Sigmoid colon (tissue), 4 donors: Measurements from ENCODE around the gene FAM193A.

Experiments
- EP300 ChIP-seq, 4 donors: sonication (generic); formaldehyde crosslinking; IDR thresholded peaks; one replicate each; pipeline ENCODE4 v1.6.1; 2017; ENCODE audit warnings: antibody characterized with exemption in 4 of 4
- POLR2A ChIP-seq, 2 donors: fragments of 450-650 bp; IDR thresholded peaks; one replicate each; pipeline ENCODE4 v1.6.1; 2016; ENCODE audit warnings: antibody characterized with exemption in 2 of 2, mild to moderate bottlenecking in 2 of 2, moderate library complexity in 2 of 2
- TF ChIP-seq, protein P1 (sequence below), 4 experiments: fragments of 450-650 bp in 3 of 4; fragments of 200-600 bp in 1 of 4; IDR thresholded peaks; one replicate each; pipeline ENCODE4 v1.5.1; 2016 to 2019; ENCODE audit warnings: antibody characterized with exemption in 4 of 4, mild to moderate bottlenecking in 3 of 4, moderate library complexity in 2 of 4

DNA sequence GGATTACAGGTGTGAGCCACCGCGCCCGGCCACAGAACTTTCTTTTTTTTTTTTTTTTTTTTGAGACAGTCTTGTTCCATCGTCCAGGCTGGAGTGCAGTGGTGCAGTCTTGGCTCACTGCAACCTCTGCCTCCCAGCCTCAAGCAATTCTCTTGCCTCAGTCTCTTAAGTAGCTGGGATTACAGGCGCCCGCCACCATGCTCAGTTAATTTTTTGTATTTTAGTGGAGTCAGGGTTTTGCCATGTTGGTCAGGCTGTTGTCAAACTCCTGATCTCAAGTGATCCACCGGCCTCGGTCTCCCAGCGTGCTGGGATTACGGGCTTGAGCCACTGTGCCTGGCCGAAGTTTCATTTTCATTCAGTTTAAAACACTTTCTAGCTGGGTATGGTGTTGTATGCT, 16.4 kb downstream of the FAM193A start:
- TF ChIP-seq, protein P1, sequence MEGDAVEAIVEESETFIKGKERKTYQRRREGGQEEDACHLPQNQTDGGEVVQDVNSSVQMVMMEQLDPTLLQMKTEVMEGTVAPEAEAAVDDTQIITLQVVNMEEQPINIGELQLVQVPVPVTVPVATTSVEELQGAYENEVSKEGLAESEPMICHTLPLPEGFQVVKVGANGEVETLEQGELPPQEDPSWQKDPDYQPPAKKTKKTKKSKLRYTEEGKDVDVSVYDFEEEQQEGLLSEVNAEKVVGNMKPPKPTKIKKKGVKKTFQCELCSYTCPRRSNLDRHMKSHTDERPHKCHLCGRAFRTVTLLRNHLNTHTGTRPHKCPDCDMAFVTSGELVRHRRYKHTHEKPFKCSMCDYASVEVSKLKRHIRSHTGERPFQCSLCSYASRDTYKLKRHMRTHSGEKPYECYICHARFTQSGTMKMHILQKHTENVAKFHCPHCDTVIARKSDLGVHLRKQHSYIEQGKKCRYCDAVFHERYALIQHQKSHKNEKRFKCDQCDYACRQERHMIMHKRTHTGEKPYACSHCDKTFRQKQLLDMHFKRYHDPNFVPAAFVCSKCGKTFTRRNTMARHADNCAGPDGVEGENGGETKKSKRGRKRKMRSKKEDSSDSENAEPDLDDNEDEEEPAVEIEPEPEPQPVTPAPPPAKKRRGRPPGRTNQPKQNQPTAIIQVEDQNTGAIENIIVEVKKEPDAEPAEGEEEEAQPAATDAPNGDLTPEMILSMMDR (IDR thresholded peaks at IDR 0.05) = no peak
- TF ChIP-seq POLR2A (IDR thresholded peaks at IDR 0.05) (no peak), EP300 (IDR thresholded peaks at IDR 0.05) (no peak)
